ENCODE data around the gene DARS2. TPM values are rescaled to one million over a fixed set of nuclear protein-coding genes. Genes with fewer than 3 reads are reported as not detected.
"Not testable (repeated sequence)": the region's sequence is repeated elsewhere in the genome, so short reads cannot be mapped to it uniquely, and the experiment has no call there.

The DARS2 gene
- polyA plus RNA-seq, 10 donors: 10.8 to 15.6 (median 13.3) TPM

DNA sequence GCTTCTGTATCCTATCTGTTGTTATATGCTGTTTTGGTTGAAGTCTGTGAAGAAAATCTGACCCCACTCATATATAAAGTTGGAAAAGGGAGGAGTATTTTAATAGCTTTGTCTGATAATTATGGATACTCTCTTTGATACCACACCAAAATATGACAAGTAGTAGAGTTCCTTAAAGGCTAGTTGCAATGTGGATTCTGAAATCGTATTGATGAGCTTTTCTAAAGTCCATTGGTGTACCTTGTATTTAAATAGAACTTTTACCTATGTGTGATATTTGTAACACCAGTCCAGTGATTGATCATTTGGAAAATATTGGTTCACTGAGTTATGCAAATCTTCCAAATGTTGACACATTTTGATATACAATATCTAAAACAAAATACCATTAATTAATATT, 35.6 kb downstream of the DARS2 start:
- DNase-seq: no peak

DNA sequence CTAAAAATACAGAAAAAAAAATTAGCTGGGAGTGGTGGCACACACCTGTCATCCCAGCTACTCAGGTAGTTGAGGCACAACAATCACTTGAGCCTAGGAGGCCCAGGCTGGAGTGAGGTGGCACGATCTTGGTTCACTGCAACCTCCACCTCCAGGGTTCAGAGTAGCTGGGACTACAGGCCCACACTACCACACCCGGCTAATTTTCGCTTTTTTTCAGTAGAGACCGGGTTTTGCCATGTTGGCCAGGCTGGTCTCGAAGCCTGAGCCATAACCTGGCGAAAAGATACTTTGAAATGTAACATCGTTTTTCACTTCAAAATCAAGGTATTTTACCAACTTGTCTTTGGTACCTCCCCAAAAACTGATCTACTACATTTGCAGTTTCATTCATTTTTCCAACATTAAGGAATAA, 37.3 kb downstream of the DARS2 start:
- no peak for DNase-seq

GRCh38 chr1:173862146-173862768, 37.8 kb downstream of the DARS2 start:
- not testable (repeated sequence) for DNase-seq

- no peak for DNase-seq
Measured at GRCh38 chr1:173862769-173863223, 38.3 kb downstream of the DARS2 start.

GRCh38 chr1:173863224-173864161, 39.0 kb downstream of the DARS2 start:
- no peak for DNase-seq

DNA sequence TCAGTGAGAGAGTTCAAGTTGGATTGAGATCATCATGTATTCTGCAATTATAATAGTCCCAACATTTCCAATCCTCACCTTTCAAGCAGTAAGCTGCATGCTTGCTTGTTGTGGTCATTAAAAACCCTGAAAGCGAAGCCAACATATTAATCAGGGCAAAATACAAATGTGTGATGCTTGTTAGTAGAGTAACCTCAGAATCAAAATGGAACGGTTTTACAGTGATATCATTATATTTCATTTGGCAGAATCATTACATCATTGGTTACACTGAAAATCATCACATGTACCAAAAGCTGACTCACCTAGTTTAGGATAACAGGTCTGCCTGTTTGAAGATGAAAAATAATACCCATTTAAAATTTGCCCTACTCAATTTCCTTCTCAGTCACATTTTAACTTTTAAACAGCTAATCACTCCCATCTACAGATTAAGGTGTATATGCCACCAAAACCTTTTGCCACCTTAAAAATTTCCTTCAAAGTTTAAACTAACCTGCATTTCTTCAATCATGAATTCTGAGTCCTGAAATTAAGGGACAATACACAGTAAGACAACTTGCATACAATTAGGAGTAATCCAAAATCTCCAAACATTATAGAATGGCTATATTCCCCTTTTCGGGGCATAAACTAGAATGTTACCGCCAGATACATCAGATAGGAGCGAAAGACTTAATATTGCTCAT, 39.9 kb downstream of the DARS2 start:
- DNase-seq: no peak

DNA sequence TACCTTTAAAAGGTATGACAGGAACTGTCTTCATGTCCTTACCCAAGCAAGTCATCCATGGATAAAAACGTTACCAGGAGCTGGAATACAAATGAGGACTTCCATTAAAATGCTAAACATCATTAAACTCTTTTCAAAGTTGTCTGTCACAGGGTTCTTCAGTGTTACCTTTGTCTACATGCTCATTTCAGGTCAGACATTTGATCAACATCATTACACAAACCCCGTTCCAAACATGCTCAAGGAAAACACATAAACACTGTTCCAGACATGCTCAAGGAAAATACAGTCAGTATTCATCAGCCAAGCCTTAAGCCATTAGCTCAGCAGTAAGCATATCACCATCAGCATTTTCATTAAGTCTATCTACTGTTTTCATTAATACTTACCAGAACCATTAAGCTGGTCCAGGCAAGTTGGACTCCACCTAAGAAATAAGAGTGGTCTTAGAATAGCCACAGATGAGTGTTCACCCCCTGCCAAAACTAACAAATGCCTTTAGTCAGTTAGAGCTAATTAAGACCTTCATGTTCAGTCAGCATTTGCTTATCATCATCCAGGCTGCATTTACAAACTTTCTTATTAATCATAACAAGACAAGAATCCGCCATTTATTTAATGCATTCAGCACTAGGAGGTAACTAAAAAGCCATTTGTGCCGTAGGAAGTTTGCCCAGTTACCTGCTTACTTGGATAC, 41.1 kb downstream of the DARS2 start:
- no peak for DNase-seq

DNA sequence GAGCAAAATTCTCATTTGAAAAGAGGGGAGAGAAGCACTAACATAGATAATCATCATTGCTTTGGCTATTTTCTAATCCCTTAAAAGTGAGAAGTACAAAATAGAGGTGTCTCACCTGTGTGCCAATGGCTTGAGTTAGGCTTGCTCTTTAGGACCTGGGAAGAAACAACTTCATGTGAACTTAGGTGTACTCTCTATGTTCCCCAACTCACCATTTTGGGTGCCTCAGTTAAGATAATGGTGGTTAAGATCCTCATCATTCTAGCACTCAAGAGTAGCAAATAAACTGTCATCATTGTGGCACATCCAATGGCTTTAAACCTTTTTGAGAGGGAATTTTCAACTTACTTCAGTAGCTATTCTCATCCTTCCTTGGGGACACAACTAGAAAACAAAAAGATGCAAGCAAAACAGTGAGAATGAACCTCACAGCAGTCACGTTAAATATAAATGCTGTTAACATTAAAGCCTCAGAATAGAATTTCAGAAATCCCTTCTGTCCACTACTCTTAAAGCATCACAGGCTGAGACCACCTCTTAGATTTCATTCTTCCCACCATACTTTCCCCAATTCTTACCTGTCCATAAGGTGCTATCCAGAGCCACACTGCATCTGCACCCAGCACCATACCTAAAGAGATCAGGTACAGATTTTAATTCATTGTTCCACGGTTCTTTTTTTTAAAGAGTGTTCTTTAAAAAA, 42.1 kb downstream of the DARS2 start:
- no peak for DNase-seq

GRCh38 chr1:173867141-173867752, 42.8 kb downstream of the DARS2 start:
- no peak for DNase-seq

GRCh38 chr1:173867753-173868265, 43.3 kb downstream of the DARS2 start, which contains the start of gene GAS5:
GAS5 (minus strand) TSS chr1:173867989.
- peak; percentile 100 for DNase-seq

- DNase-seq: peak in 2 of 3 donors; percentile 69 to 86
Measured at GRCh38 chr1:173868266-173869020, 44.0 kb downstream of the DARS2 start, which contains the start of gene ZBTB37. ZBTB37 (plus strand) TSS chr1:173868380; CDS start chr1:173870226, 1,846 bp downstream.

GRCh38 chr1:173869021-173869359, 44.5 kb downstream of the DARS2 start:
- no peak for DNase-seq

DNA sequence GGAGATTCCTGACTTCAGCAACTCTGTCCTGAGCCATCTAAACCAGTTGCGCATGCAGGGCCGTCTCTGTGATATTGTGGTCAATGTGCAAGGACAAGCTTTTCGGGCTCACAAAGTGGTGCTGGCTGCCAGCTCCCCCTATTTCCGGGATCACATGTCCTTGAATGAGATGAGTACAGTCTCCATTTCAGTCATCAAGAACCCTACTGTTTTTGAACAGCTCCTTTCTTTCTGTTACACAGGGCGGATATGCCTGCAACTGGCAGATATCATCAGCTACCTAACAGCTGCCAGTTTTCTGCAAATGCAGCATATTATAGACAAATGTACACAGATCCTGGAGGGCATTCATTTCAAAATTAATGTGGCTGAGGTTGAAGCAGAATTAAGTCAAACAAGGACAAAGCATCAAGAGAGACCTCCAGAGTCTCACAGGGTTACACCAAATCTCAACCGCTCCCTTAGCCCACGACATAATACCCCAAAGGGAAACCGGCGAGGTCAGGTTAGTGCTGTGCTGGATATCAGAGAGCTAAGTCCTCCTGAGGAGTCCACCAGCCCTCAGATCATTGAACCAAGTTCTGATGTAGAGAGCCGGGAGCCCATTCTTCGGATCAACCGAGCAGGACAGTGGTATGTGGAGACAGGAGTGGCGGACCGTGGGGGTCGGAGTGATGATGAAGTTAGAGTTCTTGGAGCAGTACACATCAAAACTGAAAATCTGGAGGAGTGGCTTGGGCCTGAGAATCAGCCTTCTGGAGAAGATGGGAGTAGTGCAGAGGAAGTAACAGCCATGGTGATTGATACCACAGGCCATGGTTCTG, 46.0 kb downstream of the DARS2 start:
- DNase-seq: no peak

DNA sequence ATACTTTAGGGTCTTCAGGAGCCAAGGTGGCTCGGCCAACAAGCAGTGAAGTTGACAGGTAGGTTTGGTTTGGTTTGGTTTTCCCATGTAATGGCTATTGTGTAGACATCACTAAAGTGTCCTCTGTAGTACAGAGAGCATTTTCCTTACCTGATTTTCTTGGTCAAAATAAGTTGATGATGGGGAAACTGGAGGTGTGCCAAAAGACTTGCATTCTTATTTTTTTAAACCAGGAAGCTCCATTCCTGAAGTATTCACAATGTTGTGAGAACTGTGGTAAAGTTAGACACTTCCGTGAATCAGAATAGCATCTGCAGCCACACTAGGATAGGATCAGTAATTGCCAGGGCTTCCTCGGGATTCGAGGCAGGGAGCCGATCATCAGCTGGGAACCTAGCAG, 46.6 kb downstream of the DARS2 start:
- DNase-seq: no peak

- DNase-seq: no peak
Measured at GRCh38 chr1:173871500-173871899, 47.0 kb downstream of the DARS2 start.

- DNase-seq: no peak
Measured at GRCh38 chr1:173876732-173877131, 52.3 kb downstream of the DARS2 start.

DNA sequence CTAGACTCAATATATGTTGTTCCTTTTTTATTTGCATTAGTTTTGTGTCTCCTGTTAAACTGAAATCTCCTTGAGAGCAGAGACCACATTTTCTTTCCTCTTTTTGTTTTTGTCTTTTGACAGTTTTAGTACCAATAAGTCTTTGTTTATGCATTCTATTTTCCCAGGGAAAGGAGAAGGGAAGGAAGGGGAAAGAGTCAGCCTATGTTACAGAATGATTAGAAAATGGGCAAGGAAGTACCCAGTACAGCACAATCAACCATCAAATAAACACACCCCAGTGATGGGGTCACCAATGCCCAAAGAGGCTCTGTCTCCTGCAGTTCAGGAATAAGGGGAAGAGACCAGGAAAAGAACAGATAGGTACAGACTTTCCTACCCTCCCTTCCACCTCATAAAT, 53.8 kb downstream of the DARS2 start:
- no peak for DNase-seq

- not testable (repeated sequence) for DNase-seq
Measured at GRCh38 chr1:173881117-173881516, 56.6 kb downstream of the DARS2 start.

DNA sequence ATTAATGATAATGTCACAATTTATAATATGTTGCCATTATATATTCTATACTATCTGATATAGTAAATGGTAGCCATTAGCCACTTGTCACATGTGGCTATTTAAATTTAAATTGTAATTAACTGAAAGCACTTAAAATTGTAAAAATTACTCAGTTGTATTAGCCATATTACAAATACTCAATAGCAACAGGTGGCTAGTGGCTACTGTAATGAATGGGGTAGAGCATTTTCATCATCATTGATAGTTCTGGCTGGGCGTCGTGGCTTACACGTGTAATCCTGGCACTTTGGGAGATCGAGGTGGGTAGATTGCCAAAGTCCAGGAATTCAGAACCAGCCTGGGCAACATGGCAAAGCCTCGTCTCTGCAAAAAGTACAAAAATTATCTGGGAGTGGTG, 60.2 kb downstream of the DARS2 start:
- DNase-seq: no peak

Data from muscle of back (tissue), 11 donors.